HepG2 (cell line): ENCODE measurements around the gene PGP. TPM values are rescaled to one million over a fixed set of nuclear protein-coding genes. Genes with fewer than 3 reads are reported as not detected.

Experiments
- ATAC-seq: fragments of 200-7000 bp; cut with Tn5 transposase; 3 replicates; pipeline ENCODE4 v1.9.1; 2020; ENCODE audit warnings: mild to moderate bottlenecking, moderate library complexity
- BruUV-seq: library from RNA; stranded (reverse); fragments of 400-500 nt; replicated peaks from 2 replicates; lab custom pipeline; 2021; lab: Mats Ljungman, UMichigan
- CTCF ChIA-PET: fragments of 300-600 bp; formaldehyde crosslinking; extraction: SDS; loops from one replicate; lab custom pipeline; 2021; ENCODE audit warnings: low total read pairs, inconsistent platforms, low intra/inter-chr PET ratio; lab: Yijun Ruan, JAX
- POLR2A ChIA-PET: fragments of 350-600 bp; sonication (Branson Sonifier 250); formaldehyde crosslinking; loops from one replicate; lab custom pipeline; 2020; ENCODE audit warnings: antibody characterized with exemption, inconsistent platforms; lab: Yijun Ruan, JAX
- DNase-seq: peaks from one replicate; pipeline ENCODE4 v3.0.0-alpha.2; 2015; ENCODE audit warnings: low spot score
- FAIRE-seq: peaks from 3 replicates; lab custom pipeline; 2011; peaks lifted over from hg19 to GRCh38; lab: Jason Lieb, UNC
- H2AFZ ChIP-seq: one replicate; pipeline ENCODE4 v1.6.1; 2011; ENCODE audit warnings: low read length, inconsistent platforms
- H3K27ac ChIP-seq: fragments of 300-600 bp; 3 replicates; pipeline ENCODE4 v1.8.0; 2011; ENCODE audit warnings: mixed run types, mild to moderate bottlenecking, mixed read lengths, low read length, inconsistent platforms; ENCODE audit not compliant: insufficient read depth; ENCODE audit errors: extremely low read length
- H3K27me3 ChIP-seq, 2 experiments: fragments of 200-600 bp in 1 of 2; 2 replicates in 1 of 2; 3 replicates in 1 of 2; pipeline versions ENCODE4 v1.6.0 to v1.8.0; 2011; ENCODE audit warnings: low read length in 2 of 2, mild to moderate bottlenecking in 2 of 2, moderate library complexity in 2 of 2, inconsistent platforms in 1 of 2; ENCODE audit not compliant: insufficient read depth in 2 of 2, control insufficient read depth in 1 of 2
- H3K36me3 ChIP-seq, 2 experiments: fragments of 200-600 bp in 1 of 2; replicated peaks in 1 of 2; 2 replicates in 1 of 2; 3 replicates in 1 of 2; pipeline versions ENCODE4 v1.5.1 to v1.8.0; 2011; ENCODE audit warnings: low read length in 2 of 2, inconsistent platforms in 1 of 2; ENCODE audit not compliant: insufficient read depth in 2 of 2, control insufficient read depth in 1 of 2
- H3K4me1 ChIP-seq: 2 replicates; pipeline ENCODE4 v1.5.1; 2012; ENCODE audit warnings: low read length, inconsistent platforms; ENCODE audit not compliant: insufficient read depth
- H3K4me2 ChIP-seq: 2 replicates; pipeline ENCODE4 v1.6.0; 2011; ENCODE audit warnings: low read depth, low read length, inconsistent platforms
- H3K4me3 ChIP-seq, 3 experiments: fragments of 200-600 bp in 1 of 3; sonication (generic), shearing (Covaris generic) in 1 of 3; replicated peaks in 1 of 3; 2 replicates each; pipeline ENCODE4 v1.5.1; 2011 to 2016; ENCODE audit warnings: low read length in 3 of 3, inconsistent platforms in 2 of 3, low read depth in 2 of 3, mild to moderate bottlenecking in 2 of 3, control low read depth in 1 of 3, mixed read lengths in 1 of 3; ENCODE audit not compliant: insufficient read depth in 1 of 3
- H3K79me2 ChIP-seq: one replicate; pipeline ENCODE4 v1.6.1; 2011; ENCODE audit warnings: low read length, inconsistent platforms; ENCODE audit not compliant: insufficient read depth
- H3K9ac ChIP-seq: 2 replicates; pipeline ENCODE4 v1.6.0; 2011; ENCODE audit warnings: mild to moderate bottlenecking, low read depth, low read length, inconsistent platforms; ENCODE audit not compliant: insufficient read depth
- H3K9me3 ChIP-seq: 2 replicates; pipeline ENCODE4 v1.5.1; 2012; ENCODE audit warnings: mild to moderate bottlenecking, low read length
- H4K20me1 ChIP-seq: 2 replicates; pipeline ENCODE4 v1.6.0; 2011; ENCODE audit warnings: inconsistent platforms, mild to moderate bottlenecking, low read length, moderate library complexity; ENCODE audit not compliant: insufficient read depth
- GABPB1 ChIP-seq: IDR thresholded peaks from 2 replicates; pipeline ENCODE4 v1.6.1; 2016; ENCODE audit warnings: mild to moderate bottlenecking, missing genetic modification reagents, moderate library complexity, missing compliant biosample characterization
- HNRNPLL ChIP-seq: fragments of 200-400 bp; formaldehyde crosslinking; IDR thresholded peaks from 2 replicates; pipeline ENCODE4 v1.6.1; 2017; ENCODE audit warnings: mild to moderate bottlenecking, low read depth, low read length; ENCODE audit not compliant: poor library complexity, severe bottlenecking
- KDM4B ChIP-seq: sonication (generic); formaldehyde crosslinking; IDR thresholded peaks from 2 replicates; pipeline ENCODE4 v1.4.0; 2020; ENCODE audit warnings: missing genetic modification reagents
- MATR3 ChIP-seq: sonication (generic); formaldehyde crosslinking; IDR thresholded peaks from 2 replicates; pipeline ENCODE4 v1.4.0; 2020; ENCODE audit warnings: missing genetic modification reagents
- SMAD1 ChIP-seq: sonication (generic); formaldehyde crosslinking; IDR thresholded peaks from 2 replicates; pipeline ENCODE4 v1.4.0; 2020; ENCODE audit warnings: missing genetic modification reagents, low read depth, mild to moderate bottlenecking, borderline replicate concordance
- ZBED4 ChIP-seq: sonication (generic); formaldehyde crosslinking; IDR thresholded peaks from 2 replicates; pipeline ENCODE4 v1.4.0; 2020; ENCODE audit warnings: missing genetic modification reagents, borderline replicate concordance
- ZMYM3 ChIP-seq: sonication (generic); formaldehyde crosslinking; IDR thresholded peaks from 2 replicates; pipeline ENCODE4 v1.5.1; 2020; ENCODE audit warnings: mild to moderate bottlenecking, missing genetic modification reagents
- ZNF280D ChIP-seq: sonication (generic); formaldehyde crosslinking; IDR thresholded peaks from 2 replicates; pipeline ENCODE4 v1.5.1; 2020; ENCODE audit warnings: mild to moderate bottlenecking, missing genetic modification reagents
- ZNF441 ChIP-seq: sonication (generic); formaldehyde crosslinking; IDR thresholded peaks from 2 replicates; pipeline ENCODE4 v1.7.0; 2021; ENCODE audit warnings: missing genetic modification reagents, borderline replicate concordance
- ZNF629 ChIP-seq: sonication (generic); formaldehyde crosslinking; conservative IDR thresholded peaks from 2 replicates; pipeline ENCODE4 v1.5.0; 2020; ENCODE audit warnings: missing genetic modification reagents
- WGBS: methylation state at CpG from one replicate; pipeline ENCODE4 v1.1.6; 2017; ENCODE audit warnings: low lambda C conversion rate; 5-methylcytosine and 5-hydroxymethylcytosine counted together
- in situ Hi-C: cut with HindIII; loops from 2 replicates; pipeline ENCODE4 v1.10.0; 2017; ENCODE audit warnings: low pct_unique_long_range_greater_than_20kb; ENCODE audit not compliant: extremely low pct_ligation_motif_present
- intact Hi-C: fragments of 100-400 bp; cut with micrococcal nuclease; formaldehyde crosslinking; loops from one replicate; pipeline ENCODE4 v1.10.0; 2022; ENCODE audit not compliant: unreplicated experiment
- polyA plus RNA-seq, 8 experiments: library from polyadenylated mRNA; depleted of rRNA in 3 of 8; stranded (reverse) in 7 of 8; unstranded in 1 of 8; fragments of >200 nt; fragmentation: Illumina TruSeq in 4 of 8; extraction: Trizol in 4 of 8; gene quantifications; 2 replicates each; pipeline versions ENCODE4 v1.2.1 to v1.2.3, GENCODE V29; 2011 to 2016; ENCODE audit warnings: low read depth in 4 of 8, missing spikeins in 1 of 8, mixed read lengths in 1 of 8; ENCODE audit not compliant: insufficient read depth in 1 of 8
- total RNA-seq, 5 experiments: library from RNA; depleted of rRNA; stranded (reverse); fragments of >200 nt; fragmentation: Illumina TruSeq; extraction: Trizol; gene quantifications; 2 replicates each; pipeline ENCODE4 v1.2.3, GENCODE V29; 2016; ENCODE audit warnings: low read depth in 1 of 5

The PGP gene
- total and polyA plus RNA-seq, 2 of the 13 experiments (the other 11 are each of a cell fraction or from before 2014, with no cell fraction given), result 7.3 to 18.3 TPM

GRCh38 chr16:2199621-2200139, 15.0 kb downstream of the PGP start:
- WGBS, result 0% methylated on average over 2 of the region's 14 CpGs
- Histone ChIP-seq H3K4me1 (peaks cover 41% of the 10 kb centered on the region), H2AFZ (no peak overlapping the region), H3K27ac (no peak overlapping the region)
- TF ChIP-seq GABPB1 (0 out of 2 replicates have a peak, but pooled peaks have one; percentile 20), ZNF441 (CRISPR knock-in tag) (no peak)
- TF ChIP-seq, all 625 proteins: peak for 1
- ChIA-PET CTCF (no interaction called here), POLR2A (interaction anchor here (1.0 to 1.3 kb wide), 3 partner anchors 16 to 44 kb away, joined by 3 to 5 read pairs (median 4); partner anchors contain the start of genes PGP and TRAF7)
- no peak overlapping the region; a peak in 1 of 6 replicates for H3K4me3 ChIP-seq
- DNase-seq (no peak), FAIRE-seq (no peak), ATAC-seq (peak; percentile 5; the same call in 1 of the 3 replicates)
- no peaks in the 10 kb centered on the region for H3K79me2 ChIP-seq
- no TSS peak for BruUV-seq
- in situ Hi-C loops, result no loop called here
- intact Hi-C loops, result loop anchor here (5.0 kb wide), 2 partner anchors 37 to 53 kb away; partner anchors contain the start of gene ECI1
- H4K20me1 ChIP-seq, result no peaks in the 10 kb centered on the region
- no peak overlapping the region for H3K9ac ChIP-seq
- H3K9me3 ChIP-seq, result no peaks in the 10 kb centered on the region
- H3K27me3 ChIP-seq, result peaks cover 2 to 34% of the 10 kb centered on the region in 2 experiments; a peak in 3 of 5 replicates
- peak overlapping the region; percentile 3; the same call in 1 of the 2 replicates for H3K4me2 ChIP-seq
- no peaks in the 10 kb centered on the region for H3K36me3 ChIP-seq

GRCh38 chr16:2199095-2199494, 15.5 kb downstream of the PGP start:
- H3K27me3 ChIP-seq, result peaks cover 2 to 34% of the 10 kb centered on the region in 2 experiments; a peak in 3 of 5 replicates
- H3K4me1 ChIP-seq, result peaks cover 41% of the 10 kb centered on the region
- no peak overlapping the region for H3K9ac ChIP-seq
- no peaks in the 10 kb centered on the region for H3K79me2 ChIP-seq
- POLR2A ChIA-PET, result interaction anchor here (1.0 to 1.3 kb wide), 3 partner anchors 16 to 44 kb away, joined by 3 to 5 read pairs (median 4); partner anchors contain the start of genes PGP and TRAF7
- intact Hi-C loops (loop anchor here (5.0 kb wide), 2 partner anchors 37 to 53 kb away; partner anchors contain the start of gene ECI1), in situ Hi-C loops (no loop called here)
- 37% methylated on average over 3 of the region's 5 CpGs for WGBS
- CTCF ChIA-PET, result no interaction called here
- H3K4me3 ChIP-seq, result no peak overlapping the region
- H3K36me3 ChIP-seq, result no peaks in the 10 kb centered on the region
- BruUV-seq, result no TSS peak
- no peaks in the 10 kb centered on the region for H3K9me3 ChIP-seq
- DNase-seq (no peak), ATAC-seq (no peak), FAIRE-seq (no peak)
- no peak overlapping the region for H3K27ac ChIP-seq
- no peak overlapping the region for H2AFZ ChIP-seq
- H4K20me1 ChIP-seq, result no peaks in the 10 kb centered on the region
- 0 out of 2 replicates have a peak overlapping the region, but pooled peaks have one; percentile 7 for H3K4me2 ChIP-seq
- no peak for TF ChIP-seq ZNF280D (CRISPR knock-in tag)
- TF ChIP-seq HNRNPLL, result no peak
- TF ChIP-seq SMAD1 (CRISPR knock-in tag), result no peak
- no peak for TF ChIP-seq MATR3 (CRISPR knock-in tag)
- peak; percentile 92 for TF ChIP-seq ZNF629 (CRISPR knock-in tag)
- TF ChIP-seq ZMYM3 (CRISPR knock-in tag), result peak; percentile 87
- TF ChIP-seq KDM4B (CRISPR knock-in tag), result no peak
- no peak for TF ChIP-seq ZBED4 (CRISPR knock-in tag)
